HG03060 (cell line): ENCODE results near the gene TGIF2.
A peak's percentile ranks its signal among the peaks of the same experiment; 100 is the strongest.
"Not testable (repeated sequence)": the region's sequence is repeated elsewhere in the genome, so short reads cannot be mapped to it uniquely, and the experiment has no call there.

Source experiments
- ATAC-seq: cut with Tn5 transposase; IDR thresholded peaks from one replicate; pipeline ENCODE4 v1.9.1; 2021; ENCODE audit warnings: low read depth, moderate number of reproducible peaks; ENCODE audit not compliant: unreplicated experiment

TGIF2 gene

DNA sequence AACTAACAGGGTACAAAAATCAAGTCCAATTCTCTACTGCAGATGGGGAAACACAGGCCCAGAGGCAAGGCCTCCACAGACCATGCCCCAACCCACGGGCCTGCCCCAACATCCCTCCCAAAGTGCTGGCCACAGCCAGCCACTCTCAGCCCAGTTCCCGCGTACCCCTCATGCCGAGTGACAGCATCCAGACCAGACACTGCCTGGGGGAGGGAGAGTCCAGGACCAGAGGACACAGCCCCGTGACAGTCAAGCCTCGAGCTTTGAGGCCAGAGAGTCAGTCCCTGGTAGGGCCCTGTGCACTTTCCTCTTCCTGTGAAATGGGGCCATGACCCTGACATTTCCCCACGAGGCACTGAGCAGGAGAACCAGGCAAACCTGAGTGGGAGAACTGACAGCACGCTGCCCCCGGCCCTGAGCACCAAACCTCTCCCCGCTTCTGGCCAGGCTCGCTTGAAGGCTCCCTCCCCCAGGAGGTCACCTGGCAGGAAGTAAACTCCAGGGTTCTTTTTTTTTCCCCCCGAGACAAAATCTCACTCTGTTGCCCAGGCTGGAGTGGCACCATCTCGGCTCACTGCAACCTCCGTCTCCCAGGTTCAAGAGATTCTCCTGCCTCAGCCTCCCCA is 27.2 kb upstream of the TGIF2 start:
- ATAC-seq, result no peak

DNA sequence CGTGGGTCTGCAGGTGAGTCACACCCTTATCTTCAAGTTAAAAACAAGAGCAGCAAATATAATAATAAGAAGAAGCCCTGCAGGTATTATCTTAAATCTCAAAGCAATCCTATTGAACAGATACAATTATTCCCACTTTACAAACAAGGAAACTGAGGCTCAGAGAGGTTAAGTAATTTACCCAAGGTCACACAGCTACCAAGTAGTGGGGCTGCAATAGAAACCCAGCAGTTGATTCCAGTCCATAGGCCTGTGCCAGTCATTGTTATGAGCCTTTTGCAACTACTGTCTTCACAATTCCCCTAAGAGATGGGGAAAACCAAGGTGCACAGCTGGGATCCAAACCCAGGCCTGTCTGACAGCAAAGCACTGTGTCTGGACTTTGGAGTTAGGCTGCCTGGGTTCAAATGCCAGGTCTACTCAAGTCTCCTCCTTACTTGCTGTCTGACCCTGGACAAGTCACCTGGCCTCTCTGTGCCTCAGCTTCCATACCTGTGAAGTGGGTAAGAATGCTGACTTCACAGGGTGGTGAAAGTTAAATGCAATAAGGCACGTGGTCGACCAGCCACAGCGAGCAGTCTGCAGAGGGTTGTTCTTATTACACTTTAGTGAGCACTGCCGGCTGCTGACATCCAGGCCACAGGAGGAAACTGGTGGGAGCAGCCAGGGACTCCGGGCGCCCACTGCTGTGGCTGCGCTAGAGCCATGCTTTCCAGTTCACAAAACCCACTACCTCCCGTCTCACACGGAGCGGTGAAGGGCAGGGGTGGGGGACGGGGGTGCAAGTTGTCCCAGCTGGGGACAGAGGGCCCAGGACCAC is 26.0 kb upstream of the TGIF2 start:
- ATAC-seq, result no peak

DNA sequence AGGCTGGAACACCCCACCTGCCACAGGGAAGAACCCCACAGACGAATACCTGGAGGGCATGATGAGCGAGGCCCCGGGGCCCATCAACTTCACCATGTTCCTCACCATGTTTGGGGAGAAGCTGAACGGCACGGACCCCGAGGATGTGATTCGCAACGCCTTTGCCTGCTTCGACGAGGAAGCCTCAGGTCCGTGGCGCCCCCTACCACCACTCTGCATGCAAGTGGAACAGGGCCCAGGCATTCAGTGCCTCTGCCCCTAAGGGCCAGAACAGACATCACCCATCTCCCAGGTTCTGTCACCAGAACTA is 25.4 kb upstream of the TGIF2 start:
- no peak for ATAC-seq

DNA sequence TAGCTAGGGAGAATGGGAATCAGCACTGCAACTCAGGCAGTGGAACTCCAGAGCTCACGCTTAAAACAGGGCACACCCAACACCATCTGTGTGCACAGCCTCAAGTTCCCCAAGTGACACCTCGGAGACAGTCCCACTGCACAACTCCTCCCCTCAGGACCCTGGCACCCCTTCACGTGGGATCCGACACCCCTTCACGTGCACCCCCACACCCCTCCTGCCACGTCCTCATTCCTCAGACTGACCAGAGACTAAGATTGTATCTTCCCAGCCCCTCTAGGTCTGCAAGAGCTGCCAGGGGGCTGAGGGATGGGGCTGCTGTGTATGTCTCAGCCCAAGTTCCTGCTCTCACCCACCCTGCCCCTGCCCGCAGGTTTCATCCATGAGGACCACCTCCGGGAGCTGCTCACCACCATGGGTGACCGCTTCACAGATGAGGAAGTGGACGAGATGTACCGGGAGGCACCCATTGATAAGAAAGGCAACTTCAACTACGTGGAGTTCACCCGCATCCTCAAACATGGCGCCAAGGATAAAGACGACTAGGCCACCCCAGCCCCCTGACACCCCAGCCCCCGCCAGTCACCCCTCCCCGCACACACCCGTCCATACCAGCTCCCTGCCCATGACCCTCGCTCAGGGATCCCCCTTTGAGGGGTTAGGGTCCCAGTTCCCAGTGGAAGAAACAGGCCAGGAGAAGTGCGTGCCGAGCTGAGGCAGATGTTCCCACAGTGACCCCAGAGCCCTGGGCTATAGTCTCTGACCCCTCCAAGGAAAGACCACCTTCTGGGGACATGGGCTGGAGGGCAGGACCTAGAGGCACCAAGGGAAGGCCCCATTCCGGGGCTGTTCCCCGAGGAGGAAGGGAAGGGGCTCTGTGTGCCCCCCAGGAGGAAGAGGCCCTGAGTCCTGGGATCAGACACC is 24.4 kb upstream of the TGIF2 start:
- ATAC-seq, result no peak

DNA sequence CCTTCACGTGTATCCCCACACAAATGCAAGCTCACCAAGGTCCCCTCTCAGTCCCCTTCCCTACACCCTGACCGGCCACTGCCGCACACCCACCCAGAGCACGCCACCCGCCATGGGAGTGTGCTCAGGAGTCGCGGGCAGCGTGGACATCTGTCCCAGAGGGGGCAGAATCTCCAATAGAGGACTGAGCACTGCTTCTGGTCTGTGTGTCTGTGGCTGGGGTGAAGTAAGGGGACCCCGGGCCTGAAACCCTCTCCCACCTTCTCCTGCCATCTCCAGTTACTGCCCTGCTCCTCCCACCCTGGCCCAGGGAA is 23.8 kb upstream of the TGIF2 start:
- no peak for ATAC-seq

DNA sequence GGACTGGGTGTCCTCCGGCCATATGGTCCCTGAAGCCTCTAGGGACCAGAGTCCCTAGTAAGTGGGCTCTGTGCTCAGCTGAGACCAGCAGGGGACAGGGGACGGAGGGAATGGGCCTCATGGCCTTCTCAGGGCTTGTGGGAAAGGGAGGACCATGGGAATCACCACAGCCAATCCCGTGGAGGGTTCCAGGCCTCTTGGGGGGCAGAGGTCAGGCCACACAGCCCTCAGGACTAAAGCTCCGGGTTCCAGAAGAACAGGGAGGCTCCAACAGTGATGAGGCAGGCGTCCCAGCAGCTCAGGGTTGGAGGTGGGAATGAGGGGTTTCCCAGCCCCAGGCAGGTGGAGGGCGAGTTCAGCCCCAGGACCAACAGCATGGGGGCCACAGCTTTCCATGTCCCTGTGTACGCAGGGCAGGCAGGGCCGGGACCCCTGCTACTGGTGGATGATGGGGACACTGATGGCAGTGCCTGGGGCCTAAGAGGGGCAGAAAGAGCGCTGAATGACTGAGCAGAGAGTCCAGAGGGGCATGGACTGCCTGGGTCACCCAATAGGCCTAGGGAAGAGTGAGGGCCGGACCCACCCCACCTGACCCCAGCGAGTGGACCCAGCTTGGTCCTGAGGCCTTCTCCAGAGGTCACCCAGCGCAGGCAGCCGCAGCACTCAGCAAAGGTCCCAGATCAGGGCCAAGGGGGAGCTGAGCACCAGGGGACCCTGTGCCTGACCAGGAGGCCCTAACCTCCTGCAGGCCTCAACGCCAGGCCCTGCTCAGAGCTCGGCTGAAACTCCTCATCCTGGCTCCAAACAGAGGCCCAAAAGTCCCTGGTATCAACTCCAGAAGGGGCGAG is 23.2 kb upstream of the TGIF2 start:
- no peak for ATAC-seq

DNA sequence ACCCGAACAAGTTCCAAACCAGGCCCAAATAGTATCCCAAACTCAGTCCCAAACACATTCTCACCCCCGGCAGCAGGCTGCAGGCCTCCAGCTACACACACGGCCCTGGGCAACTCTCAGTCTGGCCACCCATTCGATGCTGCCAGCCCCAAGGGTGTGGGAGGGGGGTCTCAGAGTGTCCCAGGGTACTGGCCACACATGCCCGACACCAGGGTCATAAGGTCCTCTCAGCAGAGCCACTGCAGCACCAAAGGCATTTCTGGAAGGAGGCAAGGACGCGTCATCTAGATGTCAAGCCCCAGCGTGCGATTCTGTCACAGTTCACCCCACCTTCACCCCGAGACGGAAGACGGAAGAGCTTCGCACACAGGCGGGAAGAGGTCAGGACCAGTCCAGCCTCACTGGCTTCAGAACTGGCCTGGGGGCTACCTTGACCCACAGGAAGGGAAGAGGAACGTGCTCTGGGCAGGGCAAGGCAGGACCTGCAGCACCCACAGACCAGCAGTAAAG is 22.6 kb upstream of the TGIF2 start:
- no peak for ATAC-seq

DNA sequence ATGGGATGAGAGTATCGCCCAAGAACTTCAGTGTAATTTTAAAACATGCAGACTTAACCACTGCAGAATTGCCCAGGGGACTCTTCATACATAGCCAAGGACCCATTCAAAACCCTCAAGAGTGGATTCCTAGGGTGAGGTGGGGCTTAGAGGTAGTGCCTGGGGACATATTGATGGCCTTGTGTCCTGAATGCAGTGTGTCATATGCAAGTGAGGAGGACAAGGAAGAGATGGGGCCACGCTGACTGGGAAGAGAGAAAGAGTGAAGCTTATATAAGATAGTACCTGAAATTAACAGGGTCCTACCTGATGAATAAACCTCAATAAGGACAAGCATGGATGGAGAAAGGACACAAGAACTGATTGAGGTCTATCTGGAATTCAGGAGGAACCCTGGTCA is 18.1 kb upstream of the TGIF2 start:
- ATAC-seq, result no peak

DNA sequence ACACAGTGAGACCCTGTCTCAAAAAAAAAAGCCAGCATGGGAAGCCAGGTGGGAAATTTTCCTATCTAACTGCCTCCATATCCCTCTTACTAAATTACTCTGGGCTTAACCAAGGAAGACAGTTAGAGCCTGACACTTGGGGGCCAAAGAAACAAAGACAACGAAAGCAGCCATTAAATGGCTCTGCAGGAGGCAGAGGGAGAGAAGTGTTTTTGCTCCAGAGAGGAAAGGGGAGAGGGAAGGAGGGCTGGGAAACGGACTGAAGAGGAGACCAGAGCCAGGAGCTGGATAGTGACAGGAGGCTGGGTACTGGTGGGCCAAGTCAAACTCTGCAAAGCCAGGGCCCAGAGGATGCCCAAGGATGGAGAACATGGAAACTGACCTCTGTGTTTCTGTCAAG is 10.7 kb upstream of the TGIF2 start:
- ATAC-seq, result no peak

DNA sequence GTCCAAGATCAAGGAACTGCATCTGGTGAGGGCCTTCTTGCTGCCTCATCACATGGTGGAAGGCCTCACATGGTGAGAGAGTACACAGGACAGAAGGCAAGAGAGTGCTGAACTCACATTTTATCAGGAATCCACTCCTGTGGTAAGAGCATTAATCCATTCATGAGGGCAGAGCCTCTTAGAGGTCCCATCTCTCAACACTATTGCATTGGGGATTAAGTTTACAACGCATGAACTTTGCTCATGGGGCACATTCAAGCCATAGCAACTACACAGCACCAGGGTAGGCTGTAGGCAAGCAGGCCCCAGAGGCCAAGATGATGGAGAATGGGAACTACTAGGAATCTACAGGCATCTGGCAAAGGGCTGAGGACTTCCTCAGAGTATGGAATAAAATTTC is 10.0 kb upstream of the TGIF2 start:
- no peak for ATAC-seq

DNA sequence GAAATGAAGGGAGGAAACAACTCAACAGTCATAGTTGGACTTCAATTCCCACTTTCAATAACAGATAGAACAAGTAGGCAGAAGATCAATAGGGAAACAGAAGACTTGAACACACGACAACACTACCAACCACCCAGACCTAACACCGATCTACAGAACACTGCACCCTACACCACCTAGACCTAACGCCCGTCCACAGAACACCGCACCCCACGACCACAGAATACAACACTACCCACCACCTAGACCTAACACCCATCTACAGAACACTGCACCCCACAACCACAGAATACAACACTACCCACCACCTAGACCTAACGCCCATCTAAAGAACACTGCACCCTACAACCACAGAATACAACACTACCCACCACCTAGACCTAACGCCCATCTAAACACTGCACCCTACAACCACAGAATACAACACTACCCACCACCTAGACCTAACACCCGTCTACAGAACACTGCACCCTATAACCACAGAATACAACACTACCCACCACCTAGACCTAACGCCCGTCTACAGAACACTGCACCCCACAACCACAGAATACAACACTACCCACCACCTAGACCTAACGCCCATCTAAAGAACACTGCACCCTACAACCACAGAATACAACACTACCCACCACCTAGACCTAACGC is 9.2 kb upstream of the TGIF2 start:
- ATAC-seq, result not testable (repeated sequence)

DNA sequence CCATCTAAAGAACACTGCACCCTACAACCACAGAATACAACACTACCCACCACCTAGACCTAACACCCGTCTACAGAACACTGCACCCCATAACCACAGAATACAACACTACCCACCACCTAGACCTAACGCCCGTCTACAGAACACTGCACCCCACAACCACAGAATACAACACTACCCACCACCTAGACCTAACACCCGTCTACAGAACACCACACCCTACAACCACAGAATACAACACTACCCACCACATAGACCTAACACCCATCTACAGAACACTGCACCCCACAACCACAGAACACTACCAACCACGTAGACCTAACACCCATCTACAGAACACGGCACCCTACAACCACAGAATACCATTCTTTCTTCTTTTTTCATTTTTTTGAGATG is 8.7 kb upstream of the TGIF2 start:
- not testable (repeated sequence) for ATAC-seq

DNA sequence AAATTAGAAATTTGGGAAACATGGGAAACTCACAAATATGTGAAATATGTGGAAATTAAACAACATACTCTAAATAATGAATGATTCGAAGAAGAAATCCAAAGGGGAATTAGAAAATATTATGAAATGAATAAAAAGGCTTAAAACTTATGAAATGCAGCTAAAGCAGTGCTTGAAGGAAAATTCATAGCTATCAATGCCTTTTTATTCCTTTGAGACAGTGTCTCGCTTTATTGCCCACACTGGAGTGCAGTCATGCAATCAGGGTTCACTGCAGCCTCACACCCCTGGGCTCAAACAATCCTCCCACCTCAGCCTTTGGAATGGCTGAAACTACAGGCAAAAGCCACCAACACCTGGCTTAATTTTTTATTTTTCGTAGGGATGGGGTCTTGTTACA is 7.9 kb upstream of the TGIF2 start:
- no peak for ATAC-seq

DNA sequence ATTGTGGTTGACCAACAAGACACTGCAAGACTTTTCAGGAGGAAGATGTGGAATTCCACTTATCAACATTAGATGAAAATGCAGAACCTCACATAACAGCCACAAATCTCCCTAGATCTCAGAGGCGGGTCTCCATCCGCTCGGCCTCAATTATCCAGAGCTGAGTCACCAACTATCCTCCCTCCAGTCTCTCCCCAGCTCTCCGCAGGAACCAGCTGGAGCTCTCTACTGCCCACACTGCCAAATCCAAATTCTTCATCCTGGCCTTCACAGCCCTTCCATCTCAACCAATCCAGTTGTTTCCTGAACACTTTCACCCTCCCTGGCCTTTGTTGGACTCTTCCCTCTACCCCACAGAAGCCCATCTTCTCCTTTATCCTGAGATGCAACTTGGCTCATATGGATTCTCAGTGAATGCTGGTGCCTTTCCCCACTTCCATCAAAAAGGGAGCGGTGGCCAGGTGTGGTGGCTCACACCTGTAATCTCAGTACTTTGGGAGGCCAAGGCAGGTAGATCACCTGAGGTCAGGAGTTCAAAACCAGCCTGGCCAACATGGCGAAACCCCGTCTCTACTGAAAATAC is 3.5 kb upstream of the TGIF2 start:
- ATAC-seq, result no peak

DNA sequence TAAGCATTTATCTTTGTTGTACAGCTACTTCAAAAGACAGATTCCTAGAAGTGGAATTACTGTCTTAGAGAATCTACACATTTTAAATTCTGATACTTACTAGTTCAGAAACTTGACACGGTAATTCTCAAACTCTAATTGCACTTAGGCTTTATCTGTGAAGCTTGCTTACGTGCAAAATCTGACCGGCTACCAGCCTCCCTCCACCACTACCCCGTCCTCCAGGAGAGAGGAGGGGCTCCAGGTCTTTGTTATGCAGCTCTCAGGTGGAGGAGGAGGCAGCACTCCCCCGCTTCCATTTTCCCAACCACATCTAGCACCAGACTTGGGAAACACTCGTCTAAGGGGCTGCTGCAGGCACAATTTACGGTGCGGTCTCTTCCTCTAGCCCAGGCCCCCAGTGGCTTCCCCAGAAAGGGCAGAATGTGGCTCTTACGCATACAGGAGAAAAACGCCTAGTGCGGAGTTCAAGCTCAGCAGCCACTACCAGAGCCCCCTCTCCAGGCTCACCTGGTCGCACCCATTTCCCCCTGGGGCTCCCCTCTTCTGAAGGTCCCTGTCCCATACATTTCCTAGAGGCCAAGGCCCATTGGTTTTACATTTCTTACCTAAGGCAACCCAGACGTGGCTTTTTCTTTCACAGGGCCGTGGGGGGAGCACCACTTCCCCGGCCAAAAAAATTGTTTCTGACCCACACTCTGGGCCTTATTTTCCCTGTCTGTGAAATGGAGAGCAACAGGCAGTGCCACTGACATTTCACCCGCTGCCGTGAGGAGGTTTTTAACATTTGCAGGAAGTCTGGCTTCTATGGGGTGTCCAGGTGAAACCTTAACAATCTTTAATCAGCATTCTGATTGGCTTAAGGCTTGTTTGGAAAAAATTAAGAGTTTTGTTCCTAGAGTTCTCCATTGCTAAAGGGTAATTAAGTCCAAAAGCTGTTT is 1.6 kb upstream of the TGIF2 start:
- ATAC-seq, result no peak

DNA sequence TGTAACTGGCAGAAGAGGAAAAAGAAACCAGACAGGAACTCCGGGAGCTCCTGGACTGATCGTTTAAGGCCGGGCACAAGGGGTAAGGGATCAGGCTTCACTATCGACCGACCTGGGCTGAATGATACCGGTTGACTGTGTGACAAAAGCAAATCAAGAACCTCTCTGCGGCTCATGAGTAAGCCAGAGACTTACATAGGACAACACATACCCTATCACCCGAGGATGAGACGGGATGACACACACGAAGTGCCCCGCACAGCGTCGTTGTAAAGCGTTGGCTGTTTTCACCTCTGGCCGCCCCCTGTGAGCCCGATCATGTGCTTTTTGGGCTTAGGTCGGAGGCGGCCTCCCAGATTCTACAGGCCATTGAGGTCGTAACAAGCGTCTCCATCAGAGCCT is 695 bp upstream of the TGIF2 start:
- ATAC-seq, result peak; percentile 20

DNA sequence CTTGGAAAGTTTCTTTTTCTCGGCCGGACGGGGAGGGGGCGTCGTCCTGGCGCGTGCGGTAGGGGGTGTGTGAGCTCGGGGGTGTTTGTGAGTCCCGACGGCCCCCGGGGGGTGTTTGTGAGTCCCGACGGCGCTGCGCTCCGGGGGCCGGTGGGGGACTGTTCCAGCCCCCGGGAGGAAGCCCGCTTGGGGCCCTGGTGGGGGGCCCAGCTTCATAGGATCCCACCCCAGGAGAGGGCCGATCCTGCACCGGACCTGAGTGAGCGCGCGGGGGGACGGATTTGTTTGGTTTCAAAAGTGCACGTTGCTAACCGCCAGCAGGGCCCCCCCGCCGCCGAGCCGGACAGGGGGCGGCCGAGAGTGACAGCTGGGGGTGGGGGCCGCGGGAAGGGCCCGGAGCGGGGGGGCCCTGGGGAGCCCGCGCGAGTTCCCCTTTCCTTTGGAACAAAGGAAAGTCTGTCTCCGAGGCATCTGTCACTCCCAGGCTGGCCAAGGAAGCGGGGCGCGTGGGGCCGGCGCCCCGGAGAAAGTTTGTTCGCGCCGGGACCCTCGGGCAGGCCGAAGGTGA is 485 bp downstream of the TGIF2 start:
- ATAC-seq, result no peak
